Measurements from ENCODE around the gene USH1G. TPM values are rescaled to one million over a fixed set of nuclear protein-coding genes. Genes with fewer than 3 reads are reported as not detected.

The USH1G gene
- polyA plus RNA-seq, 3 donors: not detected

- DNase-seq: no peak
- Histone ChIP-seq H3K27me3 (ENCODE audit: control insufficient read depth in 2 of 2, insufficient read depth in 2 of 2, low read length in 2 of 2) (peaks cover 0 to 11% of the 10 kb centered on the region in 2 donors), H3K4me2 (replicated peaks; ENCODE audit: extremely low read depth, low read length, poor library complexity, severe bottlenecking) (no peak overlapping the region), H3K9me3 (replicated peaks in 1 of 2; ENCODE audit: control insufficient read depth in 1 of 2, insufficient read depth in 1 of 2, low read length in 2 of 2) (peaks cover 5 to 12% of the 10 kb centered on the region in 2 donors), H3K79me2 (ENCODE audit: insufficient read depth, low read length) (no peaks in the 10 kb centered on the region), H2AFZ (ENCODE audit: insufficient read depth, low read depth, low read length, poor library complexity, severe bottlenecking) (no peak overlapping the region), H3K36me3 (replicated peaks in 1 of 2; ENCODE audit: control insufficient read depth in 1 of 2, insufficient read depth in 2 of 2, low read length in 2 of 2) (no peaks in the 10 kb centered on the region), H4K20me1 (ENCODE audit: insufficient read depth, low read length) (no peaks in the 10 kb centered on the region), H3K27ac (ENCODE audit: low read depth in 1 of 2, low read length in 2 of 2) (no peak overlapping the region), H3K9ac (ENCODE audit: insufficient read depth, low read length, poor library complexity, severe bottlenecking) (no peak overlapping the region), H3K4me3 (replicated peaks in 1 of 3; ENCODE audit: low read depth in 2 of 3, low read length in 3 of 3) (no peak overlapping the region), H3K4me1 (ENCODE audit: control insufficient read depth in 1 of 2, insufficient read depth in 2 of 2, low read length in 2 of 2) (no peaks in the 10 kb centered on the region)
- peaks cover 4 to 14% (median 13%) of the 10 kb centered on the region in 7 donors for H3K9me3 Mint-ChIP-seq
- no peak for TF ChIP-seq CTCF (IDR thresholded peaks at IDR 0.05)
- H3K27ac Mint-ChIP-seq: peak overlapping the region in 2 of 7 donors; percentile 41 to 50
- H3K36me3 Mint-ChIP-seq: no peaks in the 10 kb centered on the region
- no peak overlapping the region for H3K4me3 Mint-ChIP-seq
- WGBS (ENCODE audit: insufficient coverage): 46% methylated on average over 6 of the region's 13 CpGs
- intact Hi-C loops (cut with micrococcal nuclease): loop anchor here in 1 of 2 donors (10.0 kb wide), 1 partner anchor 210 kb away; the partner anchor contains the start of gene NHERF1
- peaks cover 6% of the 10 kb centered on the region for H3K4me1 Mint-ChIP-seq
- H3K27me3 Mint-ChIP-seq (ENCODE audit: low read depth in 3 of 3): peaks cover 10 to 33% (median 18%) of the 10 kb centered on the region in 3 donors
Observed at GRCh38 chr17:74954665-74955421, 31.8 kb upstream of the USH1G start.

- Histone ChIP-seq H3K4me3 (replicated peaks in 1 of 3; ENCODE audit: low read depth in 2 of 3, low read length in 3 of 3) (no peak overlapping the region), H3K27me3 (ENCODE audit: control insufficient read depth in 2 of 2, insufficient read depth in 2 of 2, low read length in 2 of 2) (peaks cover 0 to 9% of the 10 kb centered on the region in 2 donors), H3K9ac (ENCODE audit: insufficient read depth, low read length, poor library complexity, severe bottlenecking) (no peak overlapping the region), H3K4me2 (replicated peaks; ENCODE audit: extremely low read depth, low read length, poor library complexity, severe bottlenecking) (no peak overlapping the region), H3K79me2 (ENCODE audit: insufficient read depth, low read length) (no peaks in the 10 kb centered on the region), H4K20me1 (ENCODE audit: insufficient read depth, low read length) (no peaks in the 10 kb centered on the region), H3K9me3 (replicated peaks in 1 of 2; ENCODE audit: control insufficient read depth in 1 of 2, insufficient read depth in 1 of 2, low read length in 2 of 2) (peaks cover 5 to 12% of the 10 kb centered on the region in 2 donors), H3K4me1 (ENCODE audit: control insufficient read depth in 1 of 2, insufficient read depth in 2 of 2, low read length in 2 of 2) (no peaks in the 10 kb centered on the region), H3K36me3 (replicated peaks in 1 of 2; ENCODE audit: control insufficient read depth in 1 of 2, insufficient read depth in 2 of 2, low read length in 2 of 2) (no peaks in the 10 kb centered on the region), H2AFZ (ENCODE audit: insufficient read depth, low read depth, low read length, poor library complexity, severe bottlenecking) (no peak overlapping the region), H3K27ac (ENCODE audit: low read depth in 1 of 2, low read length in 2 of 2) (no peak overlapping the region)
- peaks cover 6 to 27% (median 17%) of the 10 kb centered on the region in 3 donors for H3K27me3 Mint-ChIP-seq (ENCODE audit: low read depth in 3 of 3)
- H3K9me3 Mint-ChIP-seq: peaks cover 4 to 14% (median 13%) of the 10 kb centered on the region in 7 donors
- peak overlapping the region in 1 of 7 donors; percentile 51 for H3K27ac Mint-ChIP-seq
- H3K36me3 Mint-ChIP-seq: no peaks in the 10 kb centered on the region
- H3K4me1 Mint-ChIP-seq: peaks cover 6% of the 10 kb centered on the region
- TF ChIP-seq CTCF (IDR thresholded peaks at IDR 0.05): no peak
- intact Hi-C loops (cut with micrococcal nuclease): loop anchor here in 1 of 2 donors (10.0 kb wide), 1 partner anchor 209 kb away; the partner anchor contains the start of gene NHERF1
- H3K4me3 Mint-ChIP-seq: no peak overlapping the region
- DNase-seq: no peak
- WGBS (ENCODE audit: insufficient coverage): 97% methylated on average over 13 of the region's 15 CpGs
Observed at GRCh38 chr17:74954115-74954514, 31.1 kb upstream of the USH1G start.
